Thoracic aorta (tissue), 2 donors: ENCODE results near the gene PRR13. TPM values are rescaled to one million over a fixed set of nuclear protein-coding genes. Genes with fewer than 3 reads are reported as not detected.

Source experiments
- ATAC-seq: fragments of 150-250 bp; one replicate; pipeline ENCODE4 v1.8.0; 2017; ENCODE audit warnings: low read depth; ENCODE audit not compliant: insufficient number of reproducible peaks, low FRiP score
- DNase-seq: peaks from one replicate; pipeline ENCODE4 v3.0.0-alpha.2; 2020; ENCODE audit warnings: low spot score
- H3K27ac ChIP-seq, 2 donors: fragments of 200-600 bp; sonication (generic); 1 replicate in 1 of 2; 2 replicates in 1 of 2; pipeline ENCODE4 v1.5.1; 2016; ENCODE audit warnings: mild to moderate bottlenecking in 2 of 2, moderate library complexity in 2 of 2
- H3K27me3 ChIP-seq: fragments of 200-600 bp; sonication (generic); replicated peaks from 2 replicates; pipeline ENCODE4 v1.6.0; 2016; ENCODE audit warnings: mild to moderate bottlenecking; ENCODE audit not compliant: insufficient read depth
- H3K36me3 ChIP-seq: fragments of 200-600 bp; sonication (generic); one replicate; pipeline ENCODE4 v1.5.1; 2016
- H3K4me1 ChIP-seq, 2 donors: fragments of 200-600 bp; sonication (generic); 1 replicate in 1 of 2; 2 replicates in 1 of 2; pipeline versions ENCODE4 v1.5.1 to v1.6.0; 2016; ENCODE audit warnings: low read depth in 2 of 2, mild to moderate bottlenecking in 1 of 2; ENCODE audit not compliant: control insufficient read depth in 1 of 2
- H3K4me3 ChIP-seq: fragments of 200-600 bp; sonication (generic); 2 replicates; pipeline ENCODE4 v1.5.1; 2016; ENCODE audit warnings: mild to moderate bottlenecking
- H3K9me3 ChIP-seq: fragments of 200-600 bp; sonication (generic); 2 replicates; pipeline ENCODE4 v1.5.1; 2016
- total RNA-seq, 2 donors: library from RNA; depleted of rRNA; stranded (reverse); fragments of >200 nt; gene quantifications; one replicate each; pipeline versions ENCODE4 v1.1.0 to v1.2.3, GENCODE V29; 2016
- TF ChIP-seq, protein P1 (sequence below): fragments of 200-600 bp; sonication (generic); IDR thresholded peaks from one replicate; pipeline ENCODE4 v1.5.1; 2019; ENCODE audit warnings: antibody characterized with exemption

PRR13 gene
- total RNA-seq, 2 donors from 2014 or later: 53.6 to 86.2 TPM

DNA sequence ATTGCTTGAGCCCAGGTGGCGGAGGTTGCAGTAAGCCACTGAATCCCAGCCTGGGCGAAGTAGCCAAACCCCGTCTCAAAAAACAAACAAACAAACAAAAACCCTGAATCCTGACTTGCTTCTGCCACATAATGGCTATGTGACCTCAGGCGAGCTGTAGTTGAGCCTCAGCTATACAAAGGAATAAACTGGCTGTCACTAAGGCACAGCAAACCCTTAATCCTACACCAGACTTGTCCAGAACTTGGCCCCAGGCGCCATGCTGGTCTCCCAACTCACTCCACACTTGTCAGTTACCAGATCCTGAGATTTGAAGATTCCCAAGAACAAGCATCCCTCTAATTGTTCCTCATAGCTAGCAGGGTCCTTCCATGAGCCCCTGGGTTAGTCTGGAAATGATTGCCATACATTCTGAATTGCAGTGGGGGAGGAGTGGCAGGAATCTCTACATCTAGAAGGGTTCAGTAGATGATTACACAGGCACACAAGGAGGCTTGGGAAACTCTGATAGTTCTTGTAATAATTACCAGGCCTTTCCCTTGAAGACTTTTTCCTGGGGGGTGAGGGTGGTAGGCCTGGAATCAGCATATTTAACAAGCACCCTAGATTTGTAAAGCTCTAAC lies 47.8 kb downstream of the PRR13 start:
- DNase-seq (no peak), ATAC-seq (no peak)
- Histone ChIP-seq H3K4me3 (no peak overlapping the region), H3K27me3 (no peaks in the 10 kb centered on the region), H3K9me3 (no peaks in the 10 kb centered on the region), H3K4me1 (peaks cover 10 to 25% of the 10 kb centered on the region in 2 donors), H3K36me3 (peaks cover 17% of the 10 kb centered on the region), H3K27ac (no peak overlapping the region)
- TF ChIP-seq, protein P1, sequence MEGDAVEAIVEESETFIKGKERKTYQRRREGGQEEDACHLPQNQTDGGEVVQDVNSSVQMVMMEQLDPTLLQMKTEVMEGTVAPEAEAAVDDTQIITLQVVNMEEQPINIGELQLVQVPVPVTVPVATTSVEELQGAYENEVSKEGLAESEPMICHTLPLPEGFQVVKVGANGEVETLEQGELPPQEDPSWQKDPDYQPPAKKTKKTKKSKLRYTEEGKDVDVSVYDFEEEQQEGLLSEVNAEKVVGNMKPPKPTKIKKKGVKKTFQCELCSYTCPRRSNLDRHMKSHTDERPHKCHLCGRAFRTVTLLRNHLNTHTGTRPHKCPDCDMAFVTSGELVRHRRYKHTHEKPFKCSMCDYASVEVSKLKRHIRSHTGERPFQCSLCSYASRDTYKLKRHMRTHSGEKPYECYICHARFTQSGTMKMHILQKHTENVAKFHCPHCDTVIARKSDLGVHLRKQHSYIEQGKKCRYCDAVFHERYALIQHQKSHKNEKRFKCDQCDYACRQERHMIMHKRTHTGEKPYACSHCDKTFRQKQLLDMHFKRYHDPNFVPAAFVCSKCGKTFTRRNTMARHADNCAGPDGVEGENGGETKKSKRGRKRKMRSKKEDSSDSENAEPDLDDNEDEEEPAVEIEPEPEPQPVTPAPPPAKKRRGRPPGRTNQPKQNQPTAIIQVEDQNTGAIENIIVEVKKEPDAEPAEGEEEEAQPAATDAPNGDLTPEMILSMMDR: no peak

- peak overlapping the region; percentile 83 for H3K4me3 ChIP-seq
- no peak for ATAC-seq
- peaks cover 10 to 25% of the 10 kb centered on the region in 2 donors for H3K4me1 ChIP-seq
- no peaks in the 10 kb centered on the region for H3K27me3 ChIP-seq
- DNase-seq: no peak
- TF ChIP-seq, protein P1: no peak
- H3K27ac ChIP-seq: peak overlapping the region; percentile 83 to 90
- H3K9me3 ChIP-seq: no peaks in the 10 kb centered on the region
- H3K36me3 ChIP-seq: no peaks in the 10 kb centered on the region
These were observed 50.7 kb downstream of the PRR13 start for GRCh38 chr12:53492188-53492587.

DNA sequence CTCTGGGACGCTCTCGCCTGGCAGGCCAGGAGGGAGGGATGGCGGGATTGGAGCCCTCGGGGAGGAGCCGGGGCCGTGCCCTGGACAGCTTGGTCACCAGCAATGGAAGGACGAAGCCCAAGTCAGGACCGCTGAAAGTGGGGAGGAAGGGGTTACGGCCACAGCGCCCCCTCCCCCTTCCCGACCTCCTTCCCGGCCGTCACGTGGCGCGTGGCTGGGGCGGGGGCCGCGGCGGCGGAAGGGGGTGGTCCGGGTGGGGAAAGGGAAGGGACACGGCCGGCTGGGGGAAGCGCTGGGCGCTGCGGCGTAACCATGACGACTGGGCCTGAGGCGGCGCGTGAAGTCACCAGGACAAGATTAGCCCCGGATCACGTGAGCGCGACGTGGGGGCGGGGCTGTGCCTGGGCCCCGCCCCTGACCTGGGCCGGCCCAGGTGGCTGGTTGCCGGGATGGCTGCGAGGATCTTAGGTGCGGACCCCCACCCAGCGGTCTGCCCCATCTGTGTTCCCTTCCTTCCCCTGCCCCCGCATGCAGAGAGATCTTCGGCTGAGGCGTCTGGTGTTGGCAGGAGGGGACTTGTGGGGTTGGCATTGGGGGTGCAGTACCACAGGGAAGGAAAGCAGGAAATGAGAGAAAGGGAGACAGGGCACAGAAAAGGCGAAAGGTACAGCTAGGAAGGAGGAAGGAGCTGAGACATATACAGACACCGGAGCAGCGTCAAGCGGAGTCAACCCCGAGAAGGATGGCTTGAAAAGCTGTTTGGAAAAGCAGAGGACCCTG lies 51.5 kb downstream of the PRR13 start:
- H3K9me3 ChIP-seq: no peaks in the 10 kb centered on the region
- peak; percentile 78 for DNase-seq
- H3K4me1 ChIP-seq: peaks cover 10 to 26% of the 10 kb centered on the region in 2 donors
- TF ChIP-seq, protein P1: no peak
- ATAC-seq: peak; percentile 92
- H3K4me3 ChIP-seq: peak overlapping the region; percentile 83
- no peaks in the 10 kb centered on the region for H3K36me3 ChIP-seq
- peak overlapping the region; percentile 83 to 90 for H3K27ac ChIP-seq
- H3K27me3 ChIP-seq: no peaks in the 10 kb centered on the region

DNA sequence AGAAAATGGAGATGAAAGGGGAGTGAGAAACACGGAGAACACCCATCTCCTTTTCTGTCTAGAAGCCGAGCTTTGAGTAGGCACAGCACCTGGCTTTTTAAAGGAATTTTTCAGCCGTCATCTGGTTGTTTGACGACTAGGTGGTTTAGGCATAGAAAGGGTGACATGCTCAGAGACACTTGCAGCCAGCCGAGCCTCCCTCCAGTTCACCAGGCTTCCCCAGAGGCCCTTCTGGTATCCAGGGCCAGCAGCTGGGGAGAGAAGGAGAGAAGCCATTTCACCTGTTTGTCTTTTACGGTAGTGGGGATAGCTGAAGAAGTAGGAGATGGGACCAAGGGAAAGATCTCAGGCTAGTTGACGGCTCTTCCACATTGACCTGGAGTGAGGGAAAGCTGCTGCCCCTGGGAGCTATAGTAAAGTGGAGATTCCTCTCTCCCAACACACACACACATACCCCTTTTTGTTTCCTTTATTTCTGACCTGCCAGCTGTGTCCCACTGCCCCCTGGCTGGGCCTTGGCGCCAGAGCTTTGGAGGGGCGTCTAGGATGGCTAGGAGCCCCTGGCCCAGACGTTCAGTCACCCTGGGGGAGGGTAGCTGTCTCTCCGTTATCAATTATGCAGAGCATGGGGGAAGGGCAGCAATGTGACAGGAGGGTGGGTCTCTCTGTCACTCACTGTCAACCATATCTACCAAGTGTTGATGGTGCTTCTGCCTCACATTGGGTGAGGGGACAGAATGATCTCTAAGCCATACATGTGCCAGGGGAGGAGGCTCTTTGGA lies 52.3 kb downstream of the PRR13 start:
- H3K27me3 ChIP-seq: no peaks in the 10 kb centered on the region
- peak overlapping the region; percentile 83 for H3K4me3 ChIP-seq
- H3K36me3 ChIP-seq: no peaks in the 10 kb centered on the region
- peak overlapping the region; percentile 83 to 90 for H3K27ac ChIP-seq
- H3K4me1 ChIP-seq: peaks cover 13 to 34% of the 10 kb centered on the region in 2 donors
- no peaks in the 10 kb centered on the region for H3K9me3 ChIP-seq
- TF ChIP-seq, protein P1: no peak
- ATAC-seq: no peak
- no peak for DNase-seq

Other genes with a start within 250 kb of the PRR13 start
- gene ITGB7, start 234.5 kb upstream of the PRR13 start, total RNA-seq: 1 to 10 TPM; 2.1 to 8.3 TPM
- 10 to 100 TPM; 25.7 to 37.5 TPM for gene RARG, start 209.5 kb upstream of the PRR13 start, total RNA-seq
- gene ESPL1, start 173.4 kb upstream of the PRR13 start, total RNA-seq: under 1 TPM; 0.78 to 0.95 TPM
- gene PFDN5, start 146.2 kb upstream of the PRR13 start, total RNA-seq: 100 to 1,000 TPM; 305 to 445 TPM
- 10 to 100 TPM; 23.4 to 49.4 TPM for gene MYG1, start 142.0 kb upstream of the PRR13 start, total RNA-seq
- 10 to 100 TPM; 43.2 to 64.2 TPM for gene AAAS, start 120.1 kb upstream of the PRR13 start, total RNA-seq
- not detected for gene SP7, start 105.4 kb upstream of the PRR13 start, total RNA-seq
- 10 to 100 TPM; 50.9 to 65.6 TPM for gene SP1, start 61.6 kb upstream of the PRR13 start, total RNA-seq
- gene AMHR2, start 17.9 kb upstream of the PRR13 start, total RNA-seq: under 1 TPM in 1 of 2 donors, not detected in 1; 0.27 TPM
- 100 to 1,000 TPM; 326 to 466 TPM for gene PCBP2, start 10.4 kb downstream of the PRR13 start, total RNA-seq
- gene MAP3K12, start 57.7 kb downstream of the PRR13 start, total RNA-seq: 10 to 100 TPM; 27.9 to 36.8 TPM
- 10 to 100 TPM; 14.2 to 27.7 TPM for gene TARBP2, start 59.5 kb downstream of the PRR13 start, total RNA-seq
- 1 to 10 TPM in 1 of 2 donors, not detected in 1; 9.1 TPM for gene NPFF, start 65.8 kb downstream of the PRR13 start, total RNA-seq
- gene ATF7, start 184.6 kb downstream of the PRR13 start, total RNA-seq: 10 to 100 TPM; 24.4 to 82.1 TPM
- 100 to 1,000 TPM; 168 to 175 TPM for gene ATP5MC2, start 234.3 kb downstream of the PRR13 start, total RNA-seq